IPS-20b (cell line): ENCODE data around the gene HIKESHI.

Experiments used
- H3K27ac ChIP-seq: one replicate; pipeline ENCODE4 v1.5.1; 2013; ENCODE audit warnings: low read length
- H3K27me3 ChIP-seq: 2 replicates; pipeline ENCODE4 v1.6.1; 2013; ENCODE audit warnings: mild to moderate bottlenecking, low read length, inconsistent platforms; ENCODE audit not compliant: insufficient read depth
- H3K36me3 ChIP-seq: 2 replicates; pipeline ENCODE4 v1.6.1; 2013; ENCODE audit warnings: low read depth, mild to moderate bottlenecking, inconsistent platforms, low read length, moderate library complexity; ENCODE audit not compliant: insufficient read depth
- H3K4me1 ChIP-seq: 2 replicates; pipeline ENCODE4 v1.6.1; 2013; ENCODE audit warnings: mild to moderate bottlenecking, control low read depth, inconsistent platforms, low read length, moderate library complexity; ENCODE audit not compliant: insufficient read depth
- H3K4me3 ChIP-seq: 2 replicates; pipeline ENCODE4 v1.5.1; 2013; ENCODE audit warnings: mild to moderate bottlenecking, low read length, inconsistent platforms
- H3K9ac ChIP-seq: 2 replicates; pipeline ENCODE4 v1.6.1; 2013; ENCODE audit warnings: low read depth, mild to moderate bottlenecking, inconsistent platforms, low read length, moderate library complexity
- H3K9me3 ChIP-seq: 2 replicates; pipeline ENCODE4 v1.6.1; 2013; ENCODE audit warnings: mild to moderate bottlenecking, low read depth, low read length, inconsistent platforms; ENCODE audit not compliant: insufficient read depth

HIKESHI gene

DNA sequence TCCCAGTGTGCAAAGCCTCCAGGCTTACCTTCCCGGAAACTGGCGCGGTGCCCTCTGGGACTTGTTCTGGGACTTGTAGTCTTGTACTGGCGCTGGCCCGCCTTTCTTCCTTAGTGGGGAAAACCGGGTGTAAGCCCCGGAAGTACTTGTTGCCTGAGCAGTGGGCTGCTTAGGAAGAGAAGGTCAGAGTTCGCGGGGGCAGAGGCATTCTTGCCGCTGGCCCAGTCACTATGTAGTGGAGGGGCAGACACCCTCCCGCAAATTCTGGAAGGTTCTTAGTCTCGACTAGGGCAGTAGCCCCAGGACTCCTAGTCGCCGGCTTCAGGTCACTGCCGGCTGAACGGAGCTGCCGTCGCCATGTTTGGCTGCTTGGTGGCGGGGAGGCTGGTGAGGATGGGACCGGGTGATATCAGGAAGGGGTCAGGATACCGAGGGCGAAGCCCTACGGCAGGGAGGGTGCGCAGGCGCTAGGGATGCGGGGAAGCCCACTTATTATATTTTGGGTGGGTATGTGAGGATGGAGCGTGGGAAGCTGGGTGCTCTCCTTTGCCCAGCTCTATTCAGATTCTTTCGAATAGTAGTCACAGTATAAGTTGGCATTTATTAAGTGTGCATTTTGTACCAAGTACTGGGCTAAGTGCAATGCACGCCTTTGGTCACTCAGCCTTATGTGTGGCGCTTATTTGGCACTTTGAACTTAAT is at the start of gene HIKESHI:
TSS of gene HIKESHI (plus strand) at position 149 of the 702 bp plus-strand sequence. CDS start at position 358, 209 bp downstream.
- Histone ChIP-seq H3K9me3 (no peaks in the 10 kb centered on the region), H3K9ac (peak within 1 kb of the TSS; percentile 97), H3K36me3 (no peaks in the 10 kb centered on the region), H3K27me3 (peaks cover 9% of the 10 kb centered on the region; the same call in 1 of the 2 replicates), H3K4me1 (peaks cover 6% of the 10 kb centered on the region; the same call in 1 of the 2 replicates), H3K27ac (peak within 1 kb of the TSS; percentile 73), H3K4me3 (peak within 1 kb of the TSS; percentile 93)

DNA sequence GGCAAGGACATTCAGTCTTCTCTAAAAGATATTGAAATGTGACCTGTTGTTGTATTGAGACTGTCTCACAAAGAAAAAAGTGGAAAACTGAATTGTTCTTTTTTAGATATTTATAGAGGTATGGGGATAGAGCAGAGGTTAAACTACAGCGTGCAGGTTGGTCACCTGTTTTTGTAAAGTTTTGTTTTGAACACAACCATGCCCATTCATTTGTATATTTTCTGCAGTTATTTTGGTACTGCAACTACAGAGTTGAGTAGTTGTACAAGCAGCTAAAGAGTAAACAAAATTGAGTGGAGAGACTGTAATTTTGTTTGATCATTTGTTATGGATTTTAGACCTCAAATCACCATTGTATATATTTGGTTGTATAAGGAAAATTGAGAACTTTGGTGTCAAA is 46.1 kb upstream of the HIKESHI start:
- Histone ChIP-seq H3K9ac (no peak overlapping the region), H3K9me3 (no peaks in the 10 kb centered on the region), H3K4me1 (no peaks in the 10 kb centered on the region), H3K27me3 (no peaks in the 10 kb centered on the region), H3K36me3 (peaks cover 44% of the 10 kb centered on the region), H3K4me3 (no peak overlapping the region), H3K27ac (no peak overlapping the region)

DNA sequence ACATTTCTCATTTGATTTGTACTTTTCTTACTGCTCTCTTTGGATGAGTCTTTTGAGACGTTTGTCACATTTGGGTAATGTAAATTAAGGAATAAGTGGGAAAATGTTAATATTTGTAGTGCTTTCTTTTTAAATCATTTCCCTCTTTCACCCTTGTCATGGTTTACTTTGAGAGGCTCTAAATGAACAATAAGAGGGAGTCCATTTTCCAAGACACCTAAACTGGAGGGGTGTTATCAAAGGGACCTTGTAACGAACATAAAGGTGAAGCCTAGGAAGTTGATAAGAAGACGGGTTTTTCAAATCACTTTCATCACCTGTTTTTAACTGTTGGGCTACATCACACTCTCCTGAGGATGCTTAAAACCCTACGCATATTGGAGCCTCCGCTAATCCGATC is 45.4 kb upstream of the HIKESHI start:
- Histone ChIP-seq H3K4me3 (no peak overlapping the region), H3K27ac (no peak overlapping the region), H3K27me3 (no peaks in the 10 kb centered on the region), H3K36me3 (peaks cover 43% of the 10 kb centered on the region), H3K9ac (no peak overlapping the region), H3K4me1 (no peaks in the 10 kb centered on the region), H3K9me3 (no peaks in the 10 kb centered on the region)

GRCh38 chr11:86257446-86257845 is 44.6 kb upstream of the HIKESHI start:
- Histone ChIP-seq H3K4me1 (no peaks in the 10 kb centered on the region), H3K27ac (no peak overlapping the region), H3K36me3 (peaks cover 36% of the 10 kb centered on the region), H3K9me3 (no peaks in the 10 kb centered on the region), H3K4me3 (no peak overlapping the region), H3K9ac (no peak overlapping the region), H3K27me3 (no peaks in the 10 kb centered on the region)

DNA sequence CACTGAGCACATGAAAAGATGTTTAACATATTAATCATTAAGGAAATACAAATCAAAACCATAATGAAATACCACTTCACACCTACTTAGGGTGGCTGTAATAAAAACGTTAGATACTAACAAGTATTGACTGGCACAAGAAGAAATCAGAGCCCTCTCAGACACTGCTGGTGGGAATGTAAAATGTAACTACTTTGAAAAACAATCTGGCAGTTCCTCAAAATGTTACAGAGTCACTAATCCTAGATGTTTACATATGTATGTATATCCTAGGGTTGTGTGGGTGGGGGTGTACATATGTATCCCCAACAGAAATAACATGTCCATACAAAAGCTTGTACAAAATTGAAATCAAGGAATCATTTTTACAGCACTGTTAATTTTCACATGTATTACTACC is 42.3 kb upstream of the HIKESHI start:
- Histone ChIP-seq H3K27me3 (no peaks in the 10 kb centered on the region), H3K9me3 (no peaks in the 10 kb centered on the region), H3K4me3 (no peak overlapping the region), H3K4me1 (no peaks in the 10 kb centered on the region), H3K9ac (no peak overlapping the region), H3K27ac (no peak overlapping the region), H3K36me3 (peaks cover 53% of the 10 kb centered on the region)

- Histone ChIP-seq H3K36me3 (peaks cover 65% of the 10 kb centered on the region), H3K4me1 (no peaks in the 10 kb centered on the region), H3K9me3 (no peaks in the 10 kb centered on the region), H3K9ac (no peak overlapping the region), H3K27me3 (no peaks in the 10 kb centered on the region), H3K27ac (no peak overlapping the region), H3K4me3 (no peak overlapping the region)
These were observed 40.7 kb upstream of the HIKESHI start for GRCh38 chr11:86261328-86261727.

GRCh38 chr11:86262387-86262786 is 39.7 kb upstream of the HIKESHI start:
- Histone ChIP-seq H3K9me3 (no peaks in the 10 kb centered on the region), H3K4me1 (no peaks in the 10 kb centered on the region), H3K36me3 (peaks cover 62% of the 10 kb centered on the region), H3K27ac (no peak overlapping the region), H3K9ac (no peak overlapping the region), H3K4me3 (no peak overlapping the region), H3K27me3 (no peaks in the 10 kb centered on the region)

DNA sequence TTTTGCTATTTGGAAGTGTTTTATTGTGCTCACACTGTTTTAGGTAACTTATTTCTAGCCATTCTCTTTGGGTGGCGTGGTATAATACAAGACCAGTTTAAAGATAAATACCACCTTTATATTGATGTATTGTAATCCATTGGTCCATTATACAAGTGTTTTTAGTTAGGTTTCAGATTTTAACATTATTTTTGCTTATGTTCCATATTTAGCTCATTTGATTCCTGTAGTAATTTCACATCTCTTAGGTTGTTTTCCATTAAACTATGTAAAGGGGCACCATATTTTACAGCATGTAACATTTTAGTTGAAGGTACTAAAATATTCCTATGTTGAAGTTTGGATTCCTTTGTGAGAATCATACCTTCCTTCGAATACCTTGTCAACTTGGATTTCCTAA is 37.4 kb upstream of the HIKESHI start:
- no peaks in the 10 kb centered on the region for H3K4me1 ChIP-seq
- peaks cover 68% of the 10 kb centered on the region for H3K36me3 ChIP-seq
- no peak overlapping the region for H3K27ac ChIP-seq
- no peak overlapping the region for H3K4me3 ChIP-seq
- H3K9ac ChIP-seq, result no peak overlapping the region
- no peaks in the 10 kb centered on the region for H3K9me3 ChIP-seq
- H3K27me3 ChIP-seq, result no peaks in the 10 kb centered on the region

GRCh38 chr11:86265194-86265593 is 36.8 kb upstream of the HIKESHI start:
- Histone ChIP-seq H3K36me3 (peaks cover 67% of the 10 kb centered on the region), H3K27me3 (no peaks in the 10 kb centered on the region), H3K9me3 (no peaks in the 10 kb centered on the region), H3K9ac (no peak overlapping the region), H3K4me3 (no peak overlapping the region), H3K4me1 (no peaks in the 10 kb centered on the region), H3K27ac (no peak overlapping the region)

DNA sequence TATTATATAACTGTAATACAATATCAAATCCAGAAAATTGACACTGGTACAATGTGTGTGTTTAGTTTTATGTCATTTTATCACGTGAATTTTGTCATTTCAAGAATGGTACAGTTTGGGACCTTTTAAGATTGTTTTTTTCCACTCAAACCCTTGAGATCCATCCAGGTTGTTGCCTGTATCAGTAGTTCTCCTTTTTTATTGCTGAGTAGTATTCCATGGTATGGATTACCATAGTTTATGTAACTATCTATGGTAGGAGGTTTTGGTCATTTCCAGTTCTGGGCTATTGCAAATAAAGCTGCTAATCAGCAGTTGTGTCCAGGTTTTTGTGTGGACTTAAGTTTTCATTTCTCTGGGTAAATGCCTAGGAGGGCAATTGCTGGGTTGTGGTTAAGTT is 32.4 kb upstream of the HIKESHI start:
- no peaks in the 10 kb centered on the region for H3K27me3 ChIP-seq
- peaks cover 47% of the 10 kb centered on the region for H3K36me3 ChIP-seq
- H3K27ac ChIP-seq, result no peak overlapping the region
- H3K9me3 ChIP-seq, result no peaks in the 10 kb centered on the region
- H3K9ac ChIP-seq, result no peak overlapping the region
- H3K4me3 ChIP-seq, result no peak overlapping the region
- H3K4me1 ChIP-seq, result no peaks in the 10 kb centered on the region; the same call in 1 of the 2 replicates

DNA sequence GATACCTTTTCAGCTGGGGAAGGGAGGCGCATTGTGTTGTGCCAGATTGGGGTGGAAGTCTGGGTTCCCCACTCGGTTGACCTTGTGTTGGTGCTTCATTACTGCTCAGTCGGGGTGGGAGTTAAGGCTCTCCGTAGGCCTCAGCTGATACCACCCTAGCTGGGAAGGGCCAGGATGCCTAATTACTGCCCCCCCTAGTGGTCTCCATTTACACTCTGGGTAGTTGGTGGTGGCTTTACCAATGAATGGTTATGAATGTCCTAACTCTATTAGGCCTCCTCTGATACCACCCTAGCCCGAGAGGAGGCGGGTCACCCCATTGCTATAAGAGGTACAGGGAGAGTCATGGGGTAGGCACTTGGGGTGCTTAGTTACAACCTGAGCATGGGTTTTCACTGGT is 27.5 kb upstream of the HIKESHI start:
- no peak overlapping the region for H3K9ac ChIP-seq
- H3K9me3 ChIP-seq, result no peaks in the 10 kb centered on the region
- no peaks in the 10 kb centered on the region for H3K27me3 ChIP-seq
- H3K36me3 ChIP-seq, result peaks cover 49% of the 10 kb centered on the region
- no peak overlapping the region for H3K4me3 ChIP-seq
- no peaks in the 10 kb centered on the region; the same call in 1 of the 2 replicates for H3K4me1 ChIP-seq
- no peak overlapping the region for H3K27ac ChIP-seq

- no peak overlapping the region for H3K27ac ChIP-seq
- peaks cover 48% of the 10 kb centered on the region for H3K36me3 ChIP-seq
- no peak overlapping the region for H3K4me3 ChIP-seq
- no peak overlapping the region for H3K9ac ChIP-seq
- H3K27me3 ChIP-seq, result no peaks in the 10 kb centered on the region
- H3K4me1 ChIP-seq, result no peaks in the 10 kb centered on the region; the same call in 1 of the 2 replicates
- H3K9me3 ChIP-seq, result no peaks in the 10 kb centered on the region
These were observed 27.0 kb upstream of the HIKESHI start for GRCh38 chr11:86274999-86275398.
